Pancreas (tissue), 10 donors: ENCODE data around the gene NKD2. TPM values are rescaled to one million over a fixed set of nuclear protein-coding genes. Genes with fewer than 3 reads are reported as not detected.
A peak's percentile ranks its signal among the peaks of the same experiment; 100 is the strongest.

ENCODE experiments used
- ATAC-seq, 4 donors: fragments of 200-7000 bp; cut with Tn5 transposase; one replicate each; pipeline versions ENCODE4 v1.8.0 to v1.9.1; 2020; ENCODE audit warnings: mild to moderate bottlenecking in 4 of 4, moderate library complexity in 4 of 4
- DNase-seq, 6 donors: peaks; one replicate each; pipeline ENCODE4 v3.0.0-alpha.2; 2020
- FAIRE-seq: peaks from 2 replicates; lab custom pipeline; 2012; peaks lifted over from hg19 to GRCh38; lab: Jason Lieb, UNC
- H3K27ac ChIP-seq, 4 donors: fragments of 200-600 bp; sonication (generic); 1 replicate in 3 of 4; 2 replicates in 1 of 4; pipeline versions ENCODE4 v1.5.0 to v1.8.0; 2020
- H3K27me3 ChIP-seq, 4 donors: fragments of 200-600 bp; one replicate each; pipeline ENCODE4 v1.8.0; 2021
- H3K36me3 ChIP-seq, 3 donors: fragments of 200-600 bp; sonication (generic) in 1 of 3; one replicate each; pipeline versions ENCODE4 v1.5.0 to v1.8.0; 2020 to 2021
- H3K4me1 ChIP-seq, 3 donors: fragments of 200-600 bp; one replicate each; pipeline ENCODE4 v1.8.0; 2021
- H3K4me3 ChIP-seq, 4 donors: fragments of 200-600 bp; sonication (generic) in 2 of 4; one replicate each; pipeline versions ENCODE4 v1.5.0 to v1.8.0; 2020 to 2021
- H3K9me3 ChIP-seq, 4 donors: fragments of 200-600 bp; one replicate each; pipeline ENCODE4 v1.8.0; 2021
- CTCF ChIP-seq, 4 donors: fragments of 200-600 bp; sonication (generic) in 3 of 4; IDR thresholded peaks; one replicate each; pipeline versions ENCODE4 v1.5.0 to v1.8.0; 2021; ENCODE audit warnings: antibody characterized with exemption in 4 of 4
- WGBS, 2 donors: extraction: QIAGEN DNeasy Blood & Tissue Kit; methylation state at CpG; one replicate each; pipeline ENCODE4 v1.1.7; 2013; 5-methylcytosine and 5-hydroxymethylcytosine counted together
- intact Hi-C, 3 donors: fragments of 100-400 bp; cut with DNase I; formaldehyde crosslinking; loops; one replicate each; pipeline versions ENCODE4 v1.11.1 to v1.14.2; 2022
- polyA plus RNA-seq, 2 donors: library from polyadenylated mRNA; stranded (reverse); fragments of 200-250 nt; gene quantifications; one replicate each; pipeline ENCODE4 v1.2.3, GENCODE V29; 2013
- total RNA-seq, 6 donors: library from RNA; stranded (reverse); fragmentation: NEBNext Ultra II Directional in 4 of 6; extraction: Animal tissue kit (Norgen Biotek cat#: 25700) in 4 of 6; gene quantifications; one replicate each; pipeline versions ENCODE4 v1.2.1 to v1.2.4, GENCODE V29; 2021 to 2023
- donor health status: healthy with polysubstance abuse.
- donor health status: DM: no; HTN: no; CAD: no; lungs with moderate emphysema.
- donor health status: DM: no; HTN: no; CAD: no.
- donor health status: control.
- donor health status: control.
- donor health status: Bipolar disorder and iron deficiency.
- donor health status: DM: yes; HTN: yes; CAD: no.
- donor health status: DM: no; HTN: no; CAD: no.
- donor health status: DM: no; HTN: no; CAD: no.
- donor health status: DM: yes; HTN: yes; CAD: no.

The NKD2 gene
- total and polyA plus RNA-seq, 8 donors: 1.8 to 18.6 (median 4.3) TPM

GRCh38 chr5:1054018-1054798 lies 45.6 kb downstream of the NKD2 start:
- intact Hi-C loops: no loop called here
- Histone ChIP-seq H3K27ac (no peak overlapping the region), H3K27me3 (no peaks in the 10 kb centered on the region), H3K4me1 (no peaks in the 10 kb centered on the region), H3K4me3 (no peak overlapping the region), H3K36me3 (peaks cover 0 to 55% (median 12%) of the 10 kb centered on the region in 3 donors), H3K9me3 (no peaks in the 10 kb centered on the region)
- 91 to 92% methylated on average over 36 to 39 of the region's 39 CpGs for WGBS, 2 donors
- peak in 2 of 6 donors; percentile 26 to 68 for DNase-seq
- ATAC-seq: no peak
- no peak for FAIRE-seq
- no peak for TF ChIP-seq CTCF (IDR thresholded peaks at IDR 0.05)

GRCh38 chr5:1054799-1055775 lies 46.5 kb downstream of the NKD2 start:
- no peaks in the 10 kb centered on the region for H3K9me3 ChIP-seq
- 90 to 91% methylated on average over 39 of the region's 39 CpGs for WGBS, 2 donors
- no peak overlapping the region for H3K4me3 ChIP-seq
- FAIRE-seq (no peak), DNase-seq (peak in 2 of 6 donors; percentile 33 to 43), ATAC-seq (no peak)
- no peaks in the 10 kb centered on the region for H3K4me1 ChIP-seq
- H3K27ac ChIP-seq: no peak overlapping the region
- no peak for TF ChIP-seq CTCF (IDR thresholded peaks at IDR 0.05)
- peaks cover 0 to 64% (median 16%) of the 10 kb centered on the region in 3 donors for H3K36me3 ChIP-seq
- no peaks in the 10 kb centered on the region for H3K27me3 ChIP-seq
- intact Hi-C loops: no loop called here

GRCh38 chr5:1055896-1056610 lies 47.5 kb downstream of the NKD2 start:
- DNase-seq: peak in 2 of 6 donors; percentile 20 to 55
- 91 to 92% methylated on average over 39 of the region's 39 CpGs for WGBS, 2 donors
- no peaks in the 10 kb centered on the region for H3K4me1 ChIP-seq

More at GRCh38 chr5:1055896-1056610, 47.5 kb downstream of the NKD2 start:
- Histone ChIP-seq H3K27ac (no peak overlapping the region), H3K4me3 (no peak overlapping the region), H3K36me3 (peaks cover 0 to 67% (median 16%) of the 10 kb centered on the region in 3 donors), H3K9me3 (no peaks in the 10 kb centered on the region), H3K27me3 (no peaks in the 10 kb centered on the region)
- TF ChIP-seq CTCF (IDR thresholded peaks at IDR 0.05): no peak
- FAIRE-seq (no peak), ATAC-seq (no peak)
- intact Hi-C loops: no loop called here
